HCT116 (cell line): ENCODE results near the gene ZNF497. TPM values are rescaled to one million over a fixed set of nuclear protein-coding genes. Genes with fewer than 3 reads are reported as not detected.

Source experiments
- ATAC-seq: fragments of 200-7000 bp; cut with Tn5 transposase; 2 replicates; pipeline ENCODE4 v1.9.1; 2020; ENCODE audit warnings: mild to moderate bottlenecking, moderate library complexity
- BruUV-seq: library from RNA; stranded (reverse); fragments of 400-500 nt; replicated peaks from 2 replicates; lab custom pipeline; 2021; lab: Mats Ljungman, UMichigan
- CTCF ChIA-PET: fragments of 300-600 bp; sonication (Branson Sonifier 250); formaldehyde crosslinking; loops from one replicate; lab custom pipeline; 2021; ENCODE audit warnings: antibody characterized with exemption; lab: Charles Lee
- POLR2A ChIA-PET: fragments of 300-600, 350-600 bp; sonication (Branson Sonifier 250); formaldehyde crosslinking; loops from one replicate; lab custom pipeline; 2021; ENCODE audit warnings: antibody characterized with exemption; lab: Charles Lee
- RAD21 ChIA-PET, 2 experiments: fragments of 300-600 bp; sonication (Branson Sonifier 250); formaldehyde crosslinking; loops; one replicate each; lab custom pipeline; 2023; ENCODE audit warnings: low total read pairs in 2 of 2; ENCODE audit not compliant: uncharacterized antibody in 2 of 2, unreplicated experiment in 2 of 2, low non-redundant PET in 1 of 2; lab: Charles Lee
- DNase-seq: peaks from one replicate; pipeline ENCODE4 v3.0.0-alpha.2; 2010; ENCODE audit warnings: low read depth, low spot score
- H2AFZ ChIP-seq: fragments of 200-600 bp; shearing (Covaris generic), sonication (generic); 2 replicates; pipeline ENCODE4 v1.6.1; 2017; ENCODE audit warnings: low read depth, mixed run types, mixed read lengths, antibody characterized with exemption, low read length; ENCODE audit not compliant: poor library complexity, severe bottlenecking
- H3K27ac ChIP-seq: 2 replicates; pipeline ENCODE4 v1.5.1; 2012; ENCODE audit warnings: low read depth, low read length
- H3K27me3 ChIP-seq: fragments of 200-600 bp; sonication (generic); 2 replicates; pipeline ENCODE4 v1.6.1; 2016; ENCODE audit warnings: mixed run types, low read length, mixed read lengths; ENCODE audit not compliant: insufficient read depth
- H3K36me3 ChIP-seq, 2 experiments: fragments of 200-500 bp in 1 of 2; fragments of 200-600 bp in 1 of 2; sonication (Bioruptor generic) in 1 of 2; sonication (generic) in 1 of 2; 2 replicates each; pipeline versions ENCODE4 v1.5.1 to v1.6.1; 2014 to 2016; ENCODE audit warnings: low read length in 2 of 2, inconsistent platforms in 1 of 2, mixed read lengths in 1 of 2, mixed run types in 1 of 2; ENCODE audit not compliant: insufficient read depth in 2 of 2, control insufficient read depth in 1 of 2
- H3K4me1 ChIP-seq, 2 experiments: fragments of 200-600 bp in 1 of 2; sonication (generic) in 1 of 2; 2 replicates each; pipeline versions ENCODE4 v1.5.1 to v1.6.1; 2012 to 2017; ENCODE audit warnings: low read length in 2 of 2, inconsistent platforms in 1 of 2, mild to moderate bottlenecking in 1 of 2, mixed read lengths in 1 of 2, mixed run types in 1 of 2, moderate library complexity in 1 of 2; ENCODE audit not compliant: insufficient read depth in 2 of 2, control insufficient read depth in 1 of 2
- H3K4me2 ChIP-seq: fragments of 200-600 bp; sonication (generic); 2 replicates; pipeline ENCODE4 v1.6.1; 2017; ENCODE audit warnings: mixed run types, low read length, mixed read lengths
- H3K4me3 ChIP-seq, 2 experiments: fragments of 200-600 bp in 1 of 2; sonication (generic) in 1 of 2; replicated peaks in 1 of 2; 2 replicates each; pipeline ENCODE4 v1.5.1; 2011 to 2016; ENCODE audit warnings: low read length in 2 of 2, control low read depth in 1 of 2, low read depth in 1 of 2, mild to moderate bottlenecking in 1 of 2, mixed read lengths in 1 of 2, mixed run types in 1 of 2
- H3K79me2 ChIP-seq: fragments of 200-600 bp; sonication (generic); 2 replicates; pipeline ENCODE4 v1.6.1; 2017; ENCODE audit warnings: mild to moderate bottlenecking, mixed run types, low read length, moderate library complexity, mixed read lengths; ENCODE audit not compliant: insufficient read depth
- H3K9ac ChIP-seq: fragments of 200-600 bp; sonication (generic); 2 replicates; pipeline ENCODE4 v1.6.1; 2016; ENCODE audit warnings: low read length, mixed read lengths
- H3K9me2 ChIP-seq: fragments of 200-600 bp; sonication (generic), shearing (Covaris generic); 2 replicates; pipeline ENCODE4 v1.6.1; 2017; ENCODE audit warnings: mixed run types, mild to moderate bottlenecking, moderate library complexity; ENCODE audit not compliant: insufficient read depth
- H3K9me3 ChIP-seq, 2 experiments: fragments of 200-500 bp in 1 of 2; fragments of 200-600 bp in 1 of 2; sonication (Bioruptor generic) in 1 of 2; sonication (generic) in 1 of 2; 2 replicates each; pipeline ENCODE4 v1.6.1; 2014 to 2017; ENCODE audit warnings: low read length in 2 of 2, mixed read lengths in 2 of 2, inconsistent platforms in 1 of 2, low read depth in 1 of 2, mild to moderate bottlenecking in 1 of 2, mixed run types in 1 of 2, moderate library complexity in 1 of 2; ENCODE audit not compliant: control insufficient read depth in 1 of 2, insufficient read depth in 1 of 2
- H4K20me1 ChIP-seq: fragments of 200-600 bp; sonication (generic), shearing (Covaris generic); 2 replicates; pipeline ENCODE4 v1.6.1; 2017; ENCODE audit warnings: mixed run types, mild to moderate bottlenecking, moderate library complexity; ENCODE audit not compliant: insufficient read depth
- ATF3 ChIP-seq: IDR thresholded peaks from 2 replicates; pipeline ENCODE4 v1.6.1; 2012
- CBX3 ChIP-seq: IDR thresholded peaks from 2 replicates; pipeline ENCODE4 v1.6.1; 2012; ENCODE audit warnings: low read depth
- CEBPB ChIP-seq: IDR thresholded peaks from 2 replicates; pipeline ENCODE4 v1.6.1; 2012; ENCODE audit warnings: low read depth
- CTCF ChIP-seq, 3 experiments: fragments of 200-600 bp in 1 of 3; sonication (generic) in 1 of 3; IDR thresholded peaks in 2 of 3; conservative IDR thresholded peaks in 1 of 3; 2 replicates each; pipeline ENCODE4 v1.5.1; 2012 to 2017; ENCODE audit warnings: low read depth in 2 of 3, low read length in 2 of 3, antibody characterized with exemption in 1 of 3, borderline replicate concordance in 1 of 3, control low read depth in 1 of 3, mild to moderate bottlenecking in 1 of 3, mixed read lengths in 1 of 3, mixed run types in 1 of 3, moderate library complexity in 1 of 3; ENCODE audit not compliant: insufficient read depth in 1 of 3
- EGR1 ChIP-seq: IDR thresholded peaks from 2 replicates; pipeline ENCODE4 v1.6.1; 2012; ENCODE audit warnings: low read depth
- ELF1 ChIP-seq: IDR thresholded peaks from 2 replicates; pipeline ENCODE4 v1.6.1; 2012; ENCODE audit warnings: low read depth, borderline replicate concordance
- EZH2 ChIP-seq: fragments of 200-600 bp; sonication (generic); IDR thresholded peaks from 2 replicates; pipeline ENCODE4 v1.6.1; 2017; ENCODE audit warnings: antibody characterized with exemption, mixed run types
- FOSL1 ChIP-seq: IDR thresholded peaks from 2 replicates; pipeline ENCODE4 v1.6.1; 2012; ENCODE audit warnings: low read depth
- MAX ChIP-seq: IDR thresholded peaks from 2 replicates; pipeline ENCODE4 v1.6.1; 2012
- POLR2AphosphoS5 ChIP-seq: IDR thresholded peaks from 2 replicates; pipeline ENCODE4 v1.6.1; 2011; ENCODE audit warnings: mild to moderate bottlenecking, low read depth, low read length, moderate library complexity
- RAD21 ChIP-seq: IDR thresholded peaks from 2 replicates; pipeline ENCODE4 v1.6.1; 2012; ENCODE audit warnings: low read depth, mild to moderate bottlenecking
- SIN3A ChIP-seq: IDR thresholded peaks from 2 replicates; pipeline ENCODE4 v1.6.1; 2012; ENCODE audit warnings: low read depth
- SP1 ChIP-seq: IDR thresholded peaks from 2 replicates; pipeline ENCODE4 v1.6.1; 2012; ENCODE audit warnings: low read depth
- SRF ChIP-seq: IDR thresholded peaks from 2 replicates; pipeline ENCODE4 v1.6.1; 2012; ENCODE audit warnings: low read depth
- TCF7L2 ChIP-seq: IDR thresholded peaks from 2 replicates; pipeline ENCODE4 v1.7.0; 2011; ENCODE audit warnings: borderline replicate concordance, inconsistent platforms; ENCODE audit not compliant: insufficient read depth, insufficient read length; ENCODE audit errors: extremely low read depth
- YY1 ChIP-seq: IDR thresholded peaks from 2 replicates; pipeline ENCODE4 v1.6.1; 2011; ENCODE audit warnings: low read length, low read depth, moderate library complexity, mild to moderate bottlenecking; ENCODE audit not compliant: insufficient replicate concordance; ENCODE audit errors: extremely low read depth
- ZFX ChIP-seq: fragments of 450-650 bp; IDR thresholded peaks from 2 replicates; pipeline ENCODE4 v1.6.1; 2017
- ZNF274 ChIP-seq: fragments of 200-500 bp; sonication (Bioruptor generic); IDR thresholded peaks from 2 replicates; pipeline ENCODE4 v1.6.1; 2014; ENCODE audit warnings: mild to moderate bottlenecking, low read depth, low read length, inconsistent platforms
- intact Hi-C: fragments of 100-400 bp; cut with micrococcal nuclease; formaldehyde crosslinking; loops from 2 replicates; pipeline ENCODE4 v1.10.0; 2022
- total RNA-seq: library from RNA; stranded (reverse); gene quantifications from one replicate; pipeline ENCODE4 v1.2.1, GENCODE V29; 2021; ENCODE audit not compliant: unreplicated experiment
- TF ChIP-seq, protein P1 (sequence below): IDR thresholded peaks from 2 replicates; pipeline ENCODE4 v1.6.1; 2011; ENCODE audit warnings: mild to moderate bottlenecking, low read length, moderate library complexity; ENCODE audit not compliant: insufficient replicate concordance; ENCODE audit errors: extremely low read depth
- TF ChIP-seq, protein P2 (sequence below): IDR thresholded peaks from 2 replicates; pipeline ENCODE4 v1.6.1; 2012; ENCODE audit warnings: low read depth

Gene ZNF497
- total RNA-seq, 1 experiment from 2014 or later: 5.1 TPM

DNA sequence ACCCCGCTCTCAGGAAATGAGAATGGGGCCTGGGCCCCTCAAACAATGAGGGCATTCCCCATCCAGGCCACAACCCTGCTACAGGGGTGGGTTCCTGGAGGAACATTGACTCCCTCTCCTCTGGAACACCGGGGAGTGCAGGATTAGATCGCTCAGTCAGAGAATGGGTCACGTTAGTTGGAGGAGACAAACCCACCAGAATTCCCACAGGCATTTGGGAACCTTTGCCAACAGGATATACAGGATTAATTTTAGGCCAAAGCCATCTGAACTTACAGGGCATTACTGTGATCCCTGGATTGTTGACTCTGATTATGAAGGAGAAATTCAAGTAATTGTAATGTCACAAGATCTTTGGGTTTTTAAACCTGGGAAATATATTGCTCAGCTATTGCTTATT, 54.8 kb downstream of the ZNF497 start:
- peaks cover 5 to 15% of the 10 kb centered on the region in 2 experiments; a peak in 3 of 4 replicates for H3K4me1 ChIP-seq
- CTCF ChIA-PET: no interaction called here
- peaks cover 28 to 53% of the 10 kb centered on the region in 2 experiments for H3K36me3 ChIP-seq
- POLR2A ChIA-PET: no interaction called here
- no peak overlapping the region for H3K4me3 ChIP-seq
- peaks cover 48% of the 10 kb centered on the region for H3K79me2 ChIP-seq
- ATAC-seq (no peak), DNase-seq (no peak)
- H3K9me3 ChIP-seq: peaks cover 5 to 14% of the 10 kb centered on the region in 2 experiments; a peak in 1 of 4 replicates
- no peaks in the 10 kb centered on the region for H3K27me3 ChIP-seq
- intact Hi-C loops: loop anchor here (5.0 kb wide), 1 partner anchor 80 kb away; the partner anchor contains the start of gene ZNF544
- no peaks in the 10 kb centered on the region for H3K9me2 ChIP-seq
- no TSS peak for BruUV-seq
- RAD21 ChIA-PET: no interaction called here
- no peaks in the 10 kb centered on the region for H4K20me1 ChIP-seq
- TF ChIP-seq, protein P1, sequence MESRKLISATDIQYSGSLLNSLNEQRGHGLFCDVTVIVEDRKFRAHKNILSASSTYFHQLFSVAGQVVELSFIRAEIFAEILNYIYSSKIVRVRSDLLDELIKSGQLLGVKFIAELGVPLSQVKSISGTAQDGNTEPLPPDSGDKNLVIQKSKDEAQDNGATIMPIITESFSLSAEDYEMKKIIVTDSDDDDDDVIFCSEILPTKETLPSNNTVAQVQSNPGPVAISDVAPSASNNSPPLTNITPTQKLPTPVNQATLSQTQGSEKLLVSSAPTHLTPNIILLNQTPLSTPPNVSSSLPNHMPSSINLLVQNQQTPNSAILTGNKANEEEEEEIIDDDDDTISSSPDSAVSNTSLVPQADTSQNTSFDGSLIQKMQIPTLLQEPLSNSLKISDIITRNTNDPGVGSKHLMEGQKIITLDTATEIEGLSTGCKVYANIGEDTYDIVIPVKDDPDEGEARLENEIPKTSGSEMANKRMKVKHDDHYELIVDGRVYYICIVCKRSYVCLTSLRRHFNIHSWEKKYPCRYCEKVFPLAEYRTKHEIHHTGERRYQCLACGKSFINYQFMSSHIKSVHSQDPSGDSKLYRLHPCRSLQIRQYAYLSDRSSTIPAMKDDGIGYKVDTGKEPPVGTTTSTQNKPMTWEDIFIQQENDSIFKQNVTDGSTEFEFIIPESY: no peak
- no peak for TF ChIP-seq ATF3
- TF ChIP-seq ZFX: no peak
- TF ChIP-seq SRF: no peak
- TF ChIP-seq, protein P2, sequence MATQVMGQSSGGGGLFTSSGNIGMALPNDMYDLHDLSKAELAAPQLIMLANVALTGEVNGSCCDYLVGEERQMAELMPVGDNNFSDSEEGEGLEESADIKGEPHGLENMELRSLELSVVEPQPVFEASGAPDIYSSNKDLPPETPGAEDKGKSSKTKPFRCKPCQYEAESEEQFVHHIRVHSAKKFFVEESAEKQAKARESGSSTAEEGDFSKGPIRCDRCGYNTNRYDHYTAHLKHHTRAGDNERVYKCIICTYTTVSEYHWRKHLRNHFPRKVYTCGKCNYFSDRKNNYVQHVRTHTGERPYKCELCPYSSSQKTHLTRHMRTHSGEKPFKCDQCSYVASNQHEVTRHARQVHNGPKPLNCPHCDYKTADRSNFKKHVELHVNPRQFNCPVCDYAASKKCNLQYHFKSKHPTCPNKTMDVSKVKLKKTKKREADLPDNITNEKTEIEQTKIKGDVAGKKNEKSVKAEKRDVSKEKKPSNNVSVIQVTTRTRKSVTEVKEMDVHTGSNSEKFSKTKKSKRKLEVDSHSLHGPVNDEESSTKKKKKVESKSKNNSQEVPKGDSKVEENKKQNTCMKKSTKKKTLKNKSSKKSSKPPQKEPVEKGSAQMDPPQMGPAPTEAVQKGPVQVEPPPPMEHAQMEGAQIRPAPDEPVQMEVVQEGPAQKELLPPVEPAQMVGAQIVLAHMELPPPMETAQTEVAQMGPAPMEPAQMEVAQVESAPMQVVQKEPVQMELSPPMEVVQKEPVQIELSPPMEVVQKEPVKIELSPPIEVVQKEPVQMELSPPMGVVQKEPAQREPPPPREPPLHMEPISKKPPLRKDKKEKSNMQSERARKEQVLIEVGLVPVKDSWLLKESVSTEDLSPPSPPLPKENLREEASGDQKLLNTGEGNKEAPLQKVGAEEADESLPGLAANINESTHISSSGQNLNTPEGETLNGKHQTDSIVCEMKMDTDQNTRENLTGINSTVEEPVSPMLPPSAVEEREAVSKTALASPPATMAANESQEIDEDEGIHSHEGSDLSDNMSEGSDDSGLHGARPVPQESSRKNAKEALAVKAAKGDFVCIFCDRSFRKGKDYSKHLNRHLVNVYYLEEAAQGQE: no peak
- no peak for TF ChIP-seq ELF1
- TF ChIP-seq EGR1: no peak
- no peak for TF ChIP-seq CTCF (IDR thresholded peaks at IDR 0.05 in 2 of 3, conservative IDR thresholded peaks at IDR 0.05 in 1 of 3; ENCODE audit: borderline replicate concordance in 1 of 3, insufficient read depth in 1 of 3, low read depth in 2 of 3, low read length in 2 of 3)
- no peak for TF ChIP-seq ZNF274
- TF ChIP-seq FOSL1: no peak
- no peak for TF ChIP-seq SIN3A
- no peak for TF ChIP-seq TCF7L2
- TF ChIP-seq YY1: no peak
- no peak for TF ChIP-seq CEBPB
- no peak for TF ChIP-seq RAD21
- no peak for TF ChIP-seq CBX3
- no peak for TF ChIP-seq POLR2AphosphoS5
- no peak for TF ChIP-seq SP1
- no peak for TF ChIP-seq MAX
- no peak for TF ChIP-seq EZH2
- H3K27ac ChIP-seq: no peak overlapping the region
- no peak overlapping the region for H2AFZ ChIP-seq
- no peak overlapping the region for H3K9ac ChIP-seq
- no peak overlapping the region for H3K4me2 ChIP-seq
